ENCODE data around the gene TFAP2B. TPM values are rescaled to one million over a fixed set of nuclear protein-coding genes. Genes with fewer than 3 reads are reported as not detected.

Gene TFAP2B
- total RNA-seq, 4 donors from 2014 or later = not detected

DNA sequence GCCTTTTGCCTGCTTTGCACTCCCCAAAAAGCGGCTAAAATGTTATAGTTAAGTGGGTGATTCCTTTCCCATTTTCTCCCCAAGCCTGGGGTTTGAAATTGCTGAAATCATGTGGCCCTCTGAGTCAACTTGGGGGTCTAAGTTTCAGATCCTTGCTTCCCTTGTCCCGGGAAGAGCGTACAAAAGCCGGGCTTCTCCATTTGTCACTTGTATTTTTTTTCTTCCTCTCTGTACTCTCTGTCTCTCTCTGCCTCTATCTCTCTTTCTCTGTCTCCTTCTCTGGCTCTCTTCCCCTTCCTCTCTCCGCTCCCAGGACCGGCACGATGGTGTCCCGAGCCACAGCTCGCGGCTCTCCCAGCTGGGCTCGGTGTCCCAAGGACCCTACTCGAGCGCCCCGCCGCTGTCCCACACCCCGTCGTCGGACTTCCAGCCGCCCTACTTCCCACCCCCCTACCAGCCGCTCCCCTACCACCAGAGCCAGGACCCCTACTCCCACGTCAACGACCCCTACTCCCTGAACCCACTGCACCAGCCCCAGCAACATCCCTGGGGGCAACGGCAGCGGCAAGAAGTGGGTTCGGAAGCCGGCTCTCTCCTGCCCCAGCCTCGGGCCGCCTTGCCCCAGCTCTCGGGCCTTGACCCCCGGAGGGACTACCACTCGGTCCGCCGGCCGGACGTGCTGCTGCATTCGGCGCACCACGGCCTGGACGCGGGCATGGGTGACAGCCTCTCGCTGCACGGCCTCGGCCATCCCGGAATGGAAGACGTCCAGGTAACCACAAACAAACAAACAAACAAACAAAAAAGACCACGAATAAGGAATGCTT is 4.6 kb downstream of the TFAP2B start:
- Histone ChIP-seq H3K36me3 (no peaks in the 10 kb centered on the region), H3K4me3 (replicated peaks in 1 of 3) (no peak overlapping the region), H3K9me3 (no peaks in the 10 kb centered on the region), H3K4me1 (peaks cover 10 to 15% of the 10 kb centered on the region in 2 donors), H3K27me3 (peaks cover 41% of the 10 kb centered on the region), H3K27ac (no peak overlapping the region)
- WGBS, 2 donors = 4% methylated on average over 43 to 46 of the region's 46 CpGs
- DNase-seq = no peak
- TF ChIP-seq, protein P1, sequence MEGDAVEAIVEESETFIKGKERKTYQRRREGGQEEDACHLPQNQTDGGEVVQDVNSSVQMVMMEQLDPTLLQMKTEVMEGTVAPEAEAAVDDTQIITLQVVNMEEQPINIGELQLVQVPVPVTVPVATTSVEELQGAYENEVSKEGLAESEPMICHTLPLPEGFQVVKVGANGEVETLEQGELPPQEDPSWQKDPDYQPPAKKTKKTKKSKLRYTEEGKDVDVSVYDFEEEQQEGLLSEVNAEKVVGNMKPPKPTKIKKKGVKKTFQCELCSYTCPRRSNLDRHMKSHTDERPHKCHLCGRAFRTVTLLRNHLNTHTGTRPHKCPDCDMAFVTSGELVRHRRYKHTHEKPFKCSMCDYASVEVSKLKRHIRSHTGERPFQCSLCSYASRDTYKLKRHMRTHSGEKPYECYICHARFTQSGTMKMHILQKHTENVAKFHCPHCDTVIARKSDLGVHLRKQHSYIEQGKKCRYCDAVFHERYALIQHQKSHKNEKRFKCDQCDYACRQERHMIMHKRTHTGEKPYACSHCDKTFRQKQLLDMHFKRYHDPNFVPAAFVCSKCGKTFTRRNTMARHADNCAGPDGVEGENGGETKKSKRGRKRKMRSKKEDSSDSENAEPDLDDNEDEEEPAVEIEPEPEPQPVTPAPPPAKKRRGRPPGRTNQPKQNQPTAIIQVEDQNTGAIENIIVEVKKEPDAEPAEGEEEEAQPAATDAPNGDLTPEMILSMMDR (IDR thresholded peaks at IDR 0.05) = no peak
- no peak for TF ChIP-seq POLR2A (IDR thresholded peaks at IDR 0.05)
- intact Hi-C loops (cut with DNase I) = no loop called here

DNA sequence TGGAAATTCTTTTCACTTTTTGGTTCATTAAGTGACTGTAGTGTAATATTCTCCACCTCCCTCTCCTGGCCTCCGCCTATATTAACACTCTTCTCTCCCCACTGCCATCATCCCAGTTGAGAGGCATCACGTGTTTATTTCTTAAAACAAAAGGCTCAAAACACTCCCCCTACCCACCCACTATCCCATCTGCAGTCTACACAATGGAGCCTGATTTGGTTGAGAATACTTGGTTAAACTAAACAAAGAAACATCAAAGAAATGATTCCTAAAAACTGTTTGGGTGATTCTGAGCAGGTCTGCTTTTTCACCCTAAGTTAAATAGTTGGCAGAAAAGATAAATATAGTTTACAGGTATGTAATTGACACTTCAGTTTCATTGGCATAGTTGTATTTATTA is 5.9 kb downstream of the TFAP2B start:
- 5 to 19% methylated on average over 2 of the region's 2 CpGs for WGBS, 2 donors
- Histone ChIP-seq H3K27ac (no peak overlapping the region), H3K36me3 (no peaks in the 10 kb centered on the region), H3K9me3 (no peaks in the 10 kb centered on the region), H3K4me1 (peaks cover 7 to 10% of the 10 kb centered on the region in 2 donors), H3K27me3 (peaks cover 34% of the 10 kb centered on the region), H3K4me3 (replicated peaks in 1 of 3) (no peak overlapping the region)
- DNase-seq = no peak
- TF ChIP-seq POLR2A (IDR thresholded peaks at IDR 0.05) = no peak
- TF ChIP-seq, protein P1 (IDR thresholded peaks at IDR 0.05) = no peak
- intact Hi-C loops (cut with DNase I) = no loop called here

DNA sequence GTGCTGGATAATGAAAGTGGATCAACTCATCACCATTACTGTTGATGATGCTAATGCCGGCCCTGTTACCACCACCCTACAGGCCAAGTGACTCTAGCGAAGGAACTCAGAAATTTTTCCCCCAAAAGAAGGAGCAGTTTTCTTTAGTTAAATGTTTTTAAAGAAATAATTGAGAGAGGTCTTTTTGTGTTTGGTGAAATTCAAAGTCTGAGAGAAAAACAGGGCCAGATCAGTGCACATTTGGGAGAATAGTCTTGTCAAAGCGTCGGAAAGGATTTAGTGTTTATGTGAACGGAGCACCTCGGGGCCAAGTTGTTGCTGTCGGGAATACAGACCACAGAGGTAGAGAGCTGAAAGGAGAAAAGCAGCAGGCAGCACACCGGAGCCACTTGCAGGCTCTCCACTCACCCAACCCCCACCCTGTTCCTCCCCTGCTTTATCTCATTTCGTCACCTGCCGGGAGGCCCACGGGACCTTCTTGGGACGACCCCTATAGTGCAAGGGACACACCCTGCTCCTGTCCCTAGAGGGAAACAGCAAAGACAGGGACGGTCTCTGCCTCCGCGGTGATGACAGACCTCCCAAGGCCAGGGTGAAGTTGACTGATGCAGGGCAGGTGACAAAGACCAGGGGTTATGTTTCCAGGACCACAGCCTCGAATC is 6.8 kb downstream of the TFAP2B start:
- intact Hi-C loops (cut with DNase I) = no loop called here
- no peak overlapping the region for H3K27ac ChIP-seq
- 4 to 7% methylated on average over 16 of the region's 16 CpGs for WGBS, 2 donors
- no peak for DNase-seq
- H3K36me3 ChIP-seq = no peaks in the 10 kb centered on the region
- TF ChIP-seq POLR2A (IDR thresholded peaks at IDR 0.05) = no peak
- TF ChIP-seq, protein P1 (IDR thresholded peaks at IDR 0.05) = no peak
- H3K27me3 ChIP-seq = peaks cover 28% of the 10 kb centered on the region
- H3K9me3 ChIP-seq = no peaks in the 10 kb centered on the region
- H3K4me1 ChIP-seq = peaks cover under 1% of the 10 kb centered on the region in 2 donors
- no peak overlapping the region for H3K4me3 ChIP-seq (replicated peaks in 1 of 3)

DNA sequence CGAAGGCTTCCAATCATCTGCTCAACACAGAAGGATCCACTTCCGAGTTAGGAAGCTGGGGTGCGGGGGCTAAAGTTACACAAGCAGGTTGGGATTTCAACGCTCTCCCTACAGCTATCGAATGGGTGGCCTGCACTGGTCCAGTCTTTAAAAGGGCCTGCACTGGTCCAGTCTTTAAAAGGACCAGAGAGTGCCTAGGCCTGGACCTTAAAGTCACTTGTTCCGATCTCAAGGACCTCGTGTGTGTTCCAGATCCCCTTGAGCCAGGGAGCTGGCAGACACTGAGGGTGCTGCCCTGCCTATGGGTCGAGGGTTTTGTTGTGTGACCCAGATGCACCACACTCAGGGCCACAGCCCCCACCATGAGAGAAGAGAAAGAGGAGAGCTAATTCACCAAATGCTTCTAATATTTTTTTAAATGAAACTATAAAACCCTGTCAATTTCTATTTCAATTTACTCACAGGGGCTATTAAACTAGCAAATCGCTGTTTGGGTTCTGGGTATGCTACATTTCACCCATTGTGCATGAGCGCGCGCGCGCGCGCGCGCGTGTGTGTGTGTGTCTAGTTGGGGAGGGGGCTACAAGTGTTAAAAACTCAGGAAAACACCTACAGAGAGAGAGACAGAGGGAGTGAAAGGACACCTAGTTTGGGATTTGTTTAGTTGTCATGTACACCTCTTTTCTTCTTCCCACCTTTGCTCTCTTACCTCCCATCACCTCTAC is 7.5 kb downstream of the TFAP2B start:
- H3K4me1 ChIP-seq = no peaks in the 10 kb centered on the region
- intact Hi-C loops (cut with DNase I) = no loop called here
- no peak for DNase-seq
- WGBS, 2 donors = 9 to 16% methylated on average over 19 of the region's 19 CpGs
- H3K9me3 ChIP-seq = no peaks in the 10 kb centered on the region
- H3K27me3 ChIP-seq = peaks cover 27% of the 10 kb centered on the region
- no peaks in the 10 kb centered on the region for H3K36me3 ChIP-seq
- no peak overlapping the region for H3K4me3 ChIP-seq (replicated peaks in 1 of 3)
- H3K27ac ChIP-seq = no peak overlapping the region
- TF ChIP-seq, protein P1 (IDR thresholded peaks at IDR 0.05) = no peak
- no peak for TF ChIP-seq POLR2A (IDR thresholded peaks at IDR 0.05)

Data from thyroid gland (tissue), 4 donors.